HG02798 (cell line): ENCODE results near the gene KCNK7.
A peak's percentile ranks its signal among the peaks of the same experiment; 100 is the strongest.
"Not testable (repeated sequence)": the region's sequence is repeated elsewhere in the genome, so short reads cannot be mapped to it uniquely, and the experiment has no call there.

Source experiments
- ATAC-seq: cut with Tn5 transposase; IDR thresholded peaks from one replicate; pipeline ENCODE4 v1.9.1; 2021; ENCODE audit warnings: mild to moderate bottlenecking; ENCODE audit not compliant: unreplicated experiment, poor library complexity

KCNK7 gene

GRCh38 chr11:65595543-65596281, at the start of gene KCNK7:
KCNK7 (minus strand) TSS chr11:65595800; CDS start chr11:65595772, 28 bp downstream.
- no peak for ATAC-seq

GRCh38 chr11:65644837-65645236, 49.2 kb upstream of the KCNK7 start:
- no peak for ATAC-seq

GRCh38 chr11:65643971-65644370, 48.4 kb upstream of the KCNK7 start:
- no peak for ATAC-seq

GRCh38 chr11:65642014-65642671, 46.5 kb upstream of the KCNK7 start:
- ATAC-seq = no peak

- ATAC-seq = no peak
Measured at GRCh38 chr11:65641297-65642013, 45.9 kb upstream of the KCNK7 start.

GRCh38 chr11:65640483-65641296, 45.1 kb upstream of the KCNK7 start:
- no peak for ATAC-seq

GRCh38 chr11:65639623-65640482, 44.3 kb upstream of the KCNK7 start:
- no peak for ATAC-seq

- not testable (repeated sequence) for ATAC-seq
Measured at GRCh38 chr11:65639228-65639597, 43.6 kb upstream of the KCNK7 start.

- ATAC-seq = peak; percentile 58
Measured at GRCh38 chr11:65637794-65638419, 42.3 kb upstream of the KCNK7 start, which contains the start of gene SIPA1. SIPA1 (plus strand) TSS chr11:65638101; CDS start chr11:65640922, 2,821 bp downstream.

- no peak for ATAC-seq
Measured at GRCh38 chr11:65637032-65637557, 41.5 kb upstream of the KCNK7 start.

GRCh38 chr11:65636108-65637031, 40.8 kb upstream of the KCNK7 start:
- ATAC-seq = no peak

- ATAC-seq = no peak
Measured at GRCh38 chr11:65634905-65635731, 39.5 kb upstream of the KCNK7 start.

GRCh38 chr11:65634440-65634839, 38.8 kb upstream of the KCNK7 start:
- ATAC-seq = no peak

- no peak for ATAC-seq
Measured at GRCh38 chr11:65634109-65634436, 38.5 kb upstream of the KCNK7 start.

GRCh38 chr11:65633390-65634108, 37.9 kb upstream of the KCNK7 start:
- no peak for ATAC-seq

- ATAC-seq = no peak
Measured at GRCh38 chr11:65630215-65630614, 34.6 kb upstream of the KCNK7 start.
